Measurements from ENCODE around the gene CDH4. TPM values are rescaled to one million over a fixed set of nuclear protein-coding genes. Genes with fewer than 3 reads are reported as not detected.

CDH4 gene
- total and polyA plus RNA-seq, 8 donors, result under 0.01 to 2.2 (median 0.11) TPM; not detected in 2

DNA sequence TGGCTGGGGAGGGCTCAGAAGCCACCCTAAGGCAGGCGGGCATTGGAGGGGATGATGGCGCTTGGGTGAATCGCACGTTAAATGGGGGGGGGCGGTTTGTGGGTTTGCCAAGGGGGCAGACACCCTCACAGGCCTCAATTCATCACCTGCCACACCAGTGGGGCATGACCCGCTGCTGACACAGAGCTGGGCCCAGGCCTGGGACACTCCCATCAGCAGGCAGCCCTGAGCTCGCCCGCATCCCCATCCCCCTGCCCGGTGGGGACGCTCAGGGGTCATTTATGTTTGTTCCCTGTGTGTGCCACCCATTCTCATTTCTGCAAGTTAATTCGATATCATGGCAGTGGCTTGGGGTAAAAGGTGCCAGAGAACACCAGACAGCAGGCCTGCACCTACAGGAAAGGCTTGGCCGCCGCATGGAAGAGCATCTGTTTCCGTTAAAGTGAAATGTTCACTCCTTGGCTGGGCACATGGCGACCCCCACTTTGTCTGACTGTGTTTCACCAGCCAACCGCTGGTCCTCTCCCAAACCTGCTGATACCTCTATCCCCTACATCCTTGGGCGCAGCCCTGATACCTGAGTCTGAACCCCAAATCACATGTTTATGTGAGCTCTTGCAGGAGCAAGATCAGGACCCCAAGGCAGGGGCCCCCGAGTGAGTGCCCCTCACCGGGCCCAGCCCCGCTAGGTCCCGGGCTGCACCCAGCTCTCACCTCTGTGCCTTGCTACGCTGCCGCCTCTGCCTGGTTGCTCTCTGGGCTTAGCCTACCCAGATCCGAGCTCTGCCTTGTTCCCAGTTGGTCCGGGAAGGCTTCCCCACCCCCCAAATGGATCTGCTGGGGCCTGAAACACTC, 564.8 kb downstream of the CDH4 start:
- TF ChIP-seq EP300 (IDR thresholded peaks at IDR 0.05), result no peak
- no peak for TF ChIP-seq POLR2AphosphoS5 (IDR thresholded peaks at IDR 0.05)
- no peak for TF ChIP-seq POLR2A (IDR thresholded peaks at IDR 0.05)
- TF ChIP-seq, protein P1, sequence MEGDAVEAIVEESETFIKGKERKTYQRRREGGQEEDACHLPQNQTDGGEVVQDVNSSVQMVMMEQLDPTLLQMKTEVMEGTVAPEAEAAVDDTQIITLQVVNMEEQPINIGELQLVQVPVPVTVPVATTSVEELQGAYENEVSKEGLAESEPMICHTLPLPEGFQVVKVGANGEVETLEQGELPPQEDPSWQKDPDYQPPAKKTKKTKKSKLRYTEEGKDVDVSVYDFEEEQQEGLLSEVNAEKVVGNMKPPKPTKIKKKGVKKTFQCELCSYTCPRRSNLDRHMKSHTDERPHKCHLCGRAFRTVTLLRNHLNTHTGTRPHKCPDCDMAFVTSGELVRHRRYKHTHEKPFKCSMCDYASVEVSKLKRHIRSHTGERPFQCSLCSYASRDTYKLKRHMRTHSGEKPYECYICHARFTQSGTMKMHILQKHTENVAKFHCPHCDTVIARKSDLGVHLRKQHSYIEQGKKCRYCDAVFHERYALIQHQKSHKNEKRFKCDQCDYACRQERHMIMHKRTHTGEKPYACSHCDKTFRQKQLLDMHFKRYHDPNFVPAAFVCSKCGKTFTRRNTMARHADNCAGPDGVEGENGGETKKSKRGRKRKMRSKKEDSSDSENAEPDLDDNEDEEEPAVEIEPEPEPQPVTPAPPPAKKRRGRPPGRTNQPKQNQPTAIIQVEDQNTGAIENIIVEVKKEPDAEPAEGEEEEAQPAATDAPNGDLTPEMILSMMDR (IDR thresholded peaks at IDR 0.05), result no peak
- no peaks in the 10 kb centered on the region for H3K36me3 ChIP-seq
- intact Hi-C loops (cut with DNase I; ENCODE audit: low total_unique reads), result no loop called here
- no peaks in the 10 kb centered on the region for H3K9me3 ChIP-seq
- H3K27ac ChIP-seq, result no peak overlapping the region
- H3K4me1 ChIP-seq, result no peaks in the 10 kb centered on the region
- peaks cover 0 to 55% (median 0%) of the 10 kb centered on the region in 3 donors for H3K27me3 ChIP-seq
- 76 to 83% (median 81%) methylated on average over 24 to 25 of the region's 25 CpGs for WGBS, 5 donors
- no peak for DNase-seq
- H3K4me3 ChIP-seq, result no peak overlapping the region

DNA sequence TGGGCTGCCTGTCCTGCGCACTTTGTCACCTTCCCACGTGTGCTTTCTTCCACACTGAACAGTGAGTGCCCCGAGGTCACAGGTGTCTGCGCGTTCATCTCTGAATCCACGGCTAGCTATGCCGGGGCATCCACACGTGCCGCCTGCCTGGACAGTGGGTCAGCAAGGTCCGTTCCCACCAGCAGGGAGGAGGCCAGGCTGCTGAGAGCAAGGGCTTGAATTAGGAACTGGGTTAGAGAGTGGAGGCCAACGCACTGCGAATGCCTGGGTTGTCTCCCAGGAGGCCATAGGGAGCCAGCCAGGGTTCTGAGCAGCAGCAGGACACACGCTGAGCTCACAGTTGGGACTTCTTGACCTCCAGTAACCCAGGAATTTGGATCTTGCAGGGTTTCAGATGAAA, 565.5 kb downstream of the CDH4 start:
- peaks cover 0 to 48% (median 0%) of the 10 kb centered on the region in 3 donors for H3K27me3 ChIP-seq

DNA sequence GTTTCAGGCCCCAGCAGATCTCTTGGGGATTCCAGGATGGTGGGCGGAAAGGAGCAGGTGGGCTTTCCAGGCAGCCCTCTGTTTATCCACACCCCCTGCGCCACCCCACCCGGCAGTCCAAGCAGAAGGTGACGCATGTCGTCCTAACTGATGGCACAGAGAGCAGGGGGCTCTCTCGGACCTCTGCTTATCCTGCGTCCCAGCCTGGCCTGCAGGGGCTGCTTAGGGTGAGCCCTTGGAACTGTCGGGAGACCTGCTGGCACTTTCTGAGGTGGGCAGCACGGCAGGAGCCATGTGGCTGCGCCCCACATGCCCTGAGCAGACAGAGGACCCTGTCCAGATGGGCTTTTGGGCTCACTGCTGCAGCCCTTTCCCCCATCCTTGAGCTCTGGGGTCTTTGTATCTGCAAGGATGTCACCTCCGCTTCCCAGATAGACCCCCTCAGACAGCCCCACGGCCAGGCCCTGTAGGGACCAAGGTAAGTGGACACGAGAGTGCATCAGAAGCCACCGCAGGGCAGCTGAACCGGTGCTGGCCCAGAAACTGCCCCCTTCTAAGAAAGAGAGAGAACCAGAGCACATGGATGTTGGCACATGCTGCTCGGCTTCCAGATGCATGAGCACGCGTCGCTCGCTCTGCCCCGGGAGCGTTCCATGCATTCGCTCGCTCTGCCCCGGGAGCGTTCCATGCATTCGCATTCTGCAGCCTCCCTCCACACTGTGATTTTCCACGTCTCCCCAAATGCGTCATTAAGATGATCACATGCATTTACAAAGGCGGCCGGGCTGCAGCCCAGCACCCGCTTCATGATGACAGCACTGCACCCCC, 566.9 kb downstream of the CDH4 start:
- no peak overlapping the region for H3K27ac ChIP-seq
- TF ChIP-seq POLR2A (IDR thresholded peaks at IDR 0.05), result no peak
- TF ChIP-seq EP300 (IDR thresholded peaks at IDR 0.05), result no peak
- no peak for TF ChIP-seq POLR2AphosphoS5 (IDR thresholded peaks at IDR 0.05)
- TF ChIP-seq, protein P1 (IDR thresholded peaks at IDR 0.05), result no peak
- H3K27me3 ChIP-seq, result peaks cover 0 to 34% (median 0%) of the 10 kb centered on the region in 3 donors
- DNase-seq, result no peak
- no peaks in the 10 kb centered on the region for H3K36me3 ChIP-seq
- H3K9me3 ChIP-seq, result no peaks in the 10 kb centered on the region
- intact Hi-C loops (cut with DNase I; ENCODE audit: low total_unique reads), result no loop called here
- H3K4me1 ChIP-seq, result no peaks in the 10 kb centered on the region
- WGBS, 5 donors, result 81 to 85% (median 84%) methylated on average over 27 to 32 of the region's 32 CpGs
- no peak overlapping the region for H3K4me3 ChIP-seq

More for the DNA sequence above, 565.5 kb downstream of the CDH4 start:
- H3K9me3 ChIP-seq, result no peaks in the 10 kb centered on the region
- no peaks in the 10 kb centered on the region for H3K4me1 ChIP-seq
- H3K27ac ChIP-seq, result no peak overlapping the region
- no peak for DNase-seq
- H3K36me3 ChIP-seq, result no peaks in the 10 kb centered on the region
- no peak overlapping the region for H3K4me3 ChIP-seq
- TF ChIP-seq EP300 (IDR thresholded peaks at IDR 0.05) (no peak), POLR2AphosphoS5 (IDR thresholded peaks at IDR 0.05) (no peak), POLR2A (IDR thresholded peaks at IDR 0.05) (no peak)
- TF ChIP-seq, protein P1 (IDR thresholded peaks at IDR 0.05), result no peak
- intact Hi-C loops (cut with DNase I; ENCODE audit: low total_unique reads), result no loop called here
- WGBS, 5 donors, result 69 to 85% (median 79%) methylated on average over 8 to 13 of the region's 13 CpGs

DNA sequence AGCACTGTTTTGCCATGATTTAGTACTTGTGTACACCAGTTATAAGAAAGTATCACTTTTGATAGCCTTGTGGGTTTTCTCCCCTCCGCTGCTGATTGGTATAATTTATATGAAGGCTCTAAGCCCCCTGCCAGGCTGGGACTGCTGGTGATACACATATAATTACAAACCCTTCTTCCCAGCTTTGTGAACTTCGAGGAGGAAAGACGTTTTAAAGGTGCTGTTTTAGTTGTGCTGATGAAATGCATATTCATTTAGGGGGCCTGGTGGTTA, 567.4 kb downstream of the CDH4 start:
- Histone ChIP-seq H3K4me3 (no peak overlapping the region), H3K27ac (no peak overlapping the region), H3K36me3 (no peaks in the 10 kb centered on the region), H3K4me1 (no peaks in the 10 kb centered on the region), H3K27me3 (peaks cover 0 to 30% (median 0%) of the 10 kb centered on the region in 3 donors), H3K9me3 (no peaks in the 10 kb centered on the region)
- no peak for DNase-seq
- intact Hi-C loops (cut with DNase I; ENCODE audit: low total_unique reads), result no loop called here
- TF ChIP-seq, protein P1 (IDR thresholded peaks at IDR 0.05), result no peak
- TF ChIP-seq POLR2AphosphoS5 (IDR thresholded peaks at IDR 0.05) (no peak), POLR2A (IDR thresholded peaks at IDR 0.05) (no peak), EP300 (IDR thresholded peaks at IDR 0.05) (no peak)
- WGBS, 5 donors, result 63 to 76% (median 73%) methylated on average over 3 of the region's 3 CpGs
